Measurements from ENCODE around the gene RCOR3. TPM values are rescaled to one million over a fixed set of nuclear protein-coding genes. Genes with fewer than 3 reads are reported as not detected.

The RCOR3 gene
- total RNA-seq, 4 donors from 2014 or later, result 40.4 to 57.1 (median 55.4) TPM

DNA sequence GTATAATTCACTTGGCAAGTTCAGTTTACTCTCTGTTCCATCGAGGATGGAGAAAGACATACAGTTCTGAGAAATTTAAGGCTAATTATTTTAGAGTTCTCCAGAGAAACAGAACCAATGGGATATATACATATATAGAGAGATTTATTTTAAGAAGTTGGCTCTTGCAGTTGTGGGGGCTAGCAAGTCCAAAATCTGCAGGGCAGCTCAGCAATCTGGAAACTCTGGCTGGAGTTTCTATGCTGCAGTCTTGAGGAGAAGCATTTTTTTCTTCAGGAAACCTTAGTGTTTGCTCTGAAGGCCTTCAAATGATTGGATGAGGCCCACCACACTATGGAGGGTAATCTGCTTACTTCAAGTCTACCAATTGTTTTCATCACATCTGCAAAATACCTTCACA lies 102.0 kb downstream of the RCOR3 start:
- H3K4me3 ChIP-seq, result no peak overlapping the region
- H3K9me3 ChIP-seq, result no peaks in the 10 kb centered on the region
- no peak overlapping the region for H3K27ac ChIP-seq
- WGBS, 2 donors, result 88 to 100% methylated on average over 1 of the region's 1 CpG
- peaks cover 0 to 54% (median 6%) of the 10 kb centered on the region in 3 donors for H3K36me3 ChIP-seq
- TF ChIP-seq, protein P1, sequence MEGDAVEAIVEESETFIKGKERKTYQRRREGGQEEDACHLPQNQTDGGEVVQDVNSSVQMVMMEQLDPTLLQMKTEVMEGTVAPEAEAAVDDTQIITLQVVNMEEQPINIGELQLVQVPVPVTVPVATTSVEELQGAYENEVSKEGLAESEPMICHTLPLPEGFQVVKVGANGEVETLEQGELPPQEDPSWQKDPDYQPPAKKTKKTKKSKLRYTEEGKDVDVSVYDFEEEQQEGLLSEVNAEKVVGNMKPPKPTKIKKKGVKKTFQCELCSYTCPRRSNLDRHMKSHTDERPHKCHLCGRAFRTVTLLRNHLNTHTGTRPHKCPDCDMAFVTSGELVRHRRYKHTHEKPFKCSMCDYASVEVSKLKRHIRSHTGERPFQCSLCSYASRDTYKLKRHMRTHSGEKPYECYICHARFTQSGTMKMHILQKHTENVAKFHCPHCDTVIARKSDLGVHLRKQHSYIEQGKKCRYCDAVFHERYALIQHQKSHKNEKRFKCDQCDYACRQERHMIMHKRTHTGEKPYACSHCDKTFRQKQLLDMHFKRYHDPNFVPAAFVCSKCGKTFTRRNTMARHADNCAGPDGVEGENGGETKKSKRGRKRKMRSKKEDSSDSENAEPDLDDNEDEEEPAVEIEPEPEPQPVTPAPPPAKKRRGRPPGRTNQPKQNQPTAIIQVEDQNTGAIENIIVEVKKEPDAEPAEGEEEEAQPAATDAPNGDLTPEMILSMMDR (IDR thresholded peaks at IDR 0.05), result no peak
- TF ChIP-seq POLR2A (IDR thresholded peaks at IDR 0.05) (no peak), EP300 (IDR thresholded peaks at IDR 0.05) (no peak)
- no peaks in the 10 kb centered on the region for H3K27me3 ChIP-seq
- H3K4me1 ChIP-seq, result peaks cover 0 to 7% (median 0%) of the 10 kb centered on the region in 4 donors
- DNase-seq (ENCODE audit: low spot score in 2 of 2), result no peak

Other genes with a start within 250 kb of the RCOR3 start
- 10 to 100 TPM in 1 of 4 donors, 1 to 10 TPM in 3; 1.9 to 10.0 (median 3.6) TPM for gene KCNH1, start 125.2 kb upstream of the RCOR3 start, total RNA-seq
- 10 to 100 TPM; 12.0 to 18.6 (median 15.6) TPM for gene TRAF5, start 67.5 kb downstream of the RCOR3 start, total RNA-seq
- gene RD3, start 232.8 kb downstream of the RCOR3 start, total RNA-seq, result 1 to 10 TPM in 1 of 4 donors, under 1 TPM in 3; under 0.01 to 2.6 (median 0.41) TPM

Measured in tibial nerve (tissue), 4 donors.